Calu3 (cell line): ENCODE results near the gene PAX7. TPM values are rescaled to one million over a fixed set of nuclear protein-coding genes. Genes with fewer than 3 reads are reported as not detected.

Experiments used
- BruUV-seq: library from RNA; stranded (reverse); fragments of 400-500 nt; replicated peaks from 2 replicates; lab custom pipeline; 2021; lab: Mats Ljungman, UMichigan
- CTCF ChIA-PET: fragments of 300-600 bp; sonication (Branson Sonifier 250); formaldehyde crosslinking; loops from one replicate; lab custom pipeline; 2022; ENCODE audit warnings: antibody characterized with exemption; lab: Charles Lee
- DNase-seq: peaks from one replicate; pipeline ENCODE4 v3.0.0; 2022
- H3K27ac Mint-ChIP-seq: one replicate; pipeline ENCODE4 v1.8.0; 2022; ENCODE audit warnings: mixed read lengths; ENCODE audit not compliant: unreplicated experiment
- H3K27me3 Mint-ChIP-seq: one replicate; pipeline ENCODE4 v1.8.0; 2022; ENCODE audit warnings: mixed read lengths; ENCODE audit not compliant: unreplicated experiment
- H3K36me3 Mint-ChIP-seq: one replicate; pipeline ENCODE4 v1.8.0; 2022; ENCODE audit warnings: mild to moderate bottlenecking, moderate library complexity, mixed read lengths; ENCODE audit not compliant: insufficient read depth, unreplicated experiment
- H3K4me1 Mint-ChIP-seq: one replicate; pipeline ENCODE4 v1.8.0; 2022; ENCODE audit warnings: mild to moderate bottlenecking, low read depth, mixed read lengths; ENCODE audit not compliant: unreplicated experiment
- H3K4me3 Mint-ChIP-seq: one replicate; pipeline ENCODE4 v1.8.0; 2022; ENCODE audit warnings: mild to moderate bottlenecking, low read depth, moderate library complexity, mixed read lengths; ENCODE audit not compliant: unreplicated experiment
- H3K9me3 Mint-ChIP-seq: one replicate; pipeline ENCODE4 v1.8.0; 2022; ENCODE audit warnings: low read depth, mixed read lengths; ENCODE audit not compliant: unreplicated experiment
- intact Hi-C: fragments of 100-400 bp; cut with micrococcal nuclease; formaldehyde crosslinking; loops from one replicate; pipeline ENCODE4 v1.10.0; 2022; ENCODE audit not compliant: unreplicated experiment
- total RNA-seq: library from RNA; stranded (reverse); gene quantifications from 2 replicates; pipeline ENCODE4 v1.2.3, GENCODE V29; 2022
- TF ChIP-seq, protein P1 (sequence below): fragments of 200-600 bp; IDR thresholded peaks from one replicate; pipeline ENCODE4 v1.8.0; 2022; ENCODE audit warnings: antibody characterized with exemption; ENCODE audit not compliant: unreplicated experiment

The PAX7 gene
- total RNA-seq, 1 experiment from 2014 or later, result not detected

DNA sequence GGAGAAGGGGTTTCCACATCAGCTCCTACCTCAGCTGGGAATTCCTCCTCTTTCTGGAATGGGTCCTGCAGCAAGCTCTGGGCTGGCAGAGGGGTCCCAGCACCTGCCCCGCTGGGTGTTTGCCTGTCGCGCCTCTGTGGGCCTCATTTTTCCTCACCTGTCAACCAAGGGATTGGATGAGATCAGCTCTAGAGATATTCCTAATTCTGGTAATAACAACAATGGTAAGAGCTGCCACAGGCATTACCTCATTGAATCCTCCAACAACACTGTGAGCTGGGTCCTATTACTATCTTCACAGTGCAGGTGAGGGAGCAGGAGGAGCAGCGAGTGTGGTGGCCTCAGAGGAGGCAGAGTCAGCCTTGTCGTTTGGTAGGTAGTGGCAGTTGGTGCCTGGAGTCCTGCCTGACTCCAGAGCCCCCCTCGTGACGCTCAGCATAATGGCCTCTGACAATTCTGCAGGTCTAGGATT, 23.3 kb upstream of the PAX7 start:
- intact Hi-C loops, result no loop called here
- CTCF ChIA-PET, result no interaction called here
- H3K9me3 Mint-ChIP-seq, result no peaks in the 10 kb centered on the region
- TF ChIP-seq, protein P1, sequence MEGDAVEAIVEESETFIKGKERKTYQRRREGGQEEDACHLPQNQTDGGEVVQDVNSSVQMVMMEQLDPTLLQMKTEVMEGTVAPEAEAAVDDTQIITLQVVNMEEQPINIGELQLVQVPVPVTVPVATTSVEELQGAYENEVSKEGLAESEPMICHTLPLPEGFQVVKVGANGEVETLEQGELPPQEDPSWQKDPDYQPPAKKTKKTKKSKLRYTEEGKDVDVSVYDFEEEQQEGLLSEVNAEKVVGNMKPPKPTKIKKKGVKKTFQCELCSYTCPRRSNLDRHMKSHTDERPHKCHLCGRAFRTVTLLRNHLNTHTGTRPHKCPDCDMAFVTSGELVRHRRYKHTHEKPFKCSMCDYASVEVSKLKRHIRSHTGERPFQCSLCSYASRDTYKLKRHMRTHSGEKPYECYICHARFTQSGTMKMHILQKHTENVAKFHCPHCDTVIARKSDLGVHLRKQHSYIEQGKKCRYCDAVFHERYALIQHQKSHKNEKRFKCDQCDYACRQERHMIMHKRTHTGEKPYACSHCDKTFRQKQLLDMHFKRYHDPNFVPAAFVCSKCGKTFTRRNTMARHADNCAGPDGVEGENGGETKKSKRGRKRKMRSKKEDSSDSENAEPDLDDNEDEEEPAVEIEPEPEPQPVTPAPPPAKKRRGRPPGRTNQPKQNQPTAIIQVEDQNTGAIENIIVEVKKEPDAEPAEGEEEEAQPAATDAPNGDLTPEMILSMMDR, result no peak
- no peaks in the 10 kb centered on the region for H3K4me1 Mint-ChIP-seq
- BruUV-seq, result no TSS peak
- H3K36me3 Mint-ChIP-seq, result no peaks in the 10 kb centered on the region
- H3K27ac Mint-ChIP-seq, result no peak overlapping the region
- peaks cover 27% of the 10 kb centered on the region for H3K27me3 Mint-ChIP-seq
- no peak for DNase-seq
- no peak overlapping the region for H3K4me3 Mint-ChIP-seq

DNA sequence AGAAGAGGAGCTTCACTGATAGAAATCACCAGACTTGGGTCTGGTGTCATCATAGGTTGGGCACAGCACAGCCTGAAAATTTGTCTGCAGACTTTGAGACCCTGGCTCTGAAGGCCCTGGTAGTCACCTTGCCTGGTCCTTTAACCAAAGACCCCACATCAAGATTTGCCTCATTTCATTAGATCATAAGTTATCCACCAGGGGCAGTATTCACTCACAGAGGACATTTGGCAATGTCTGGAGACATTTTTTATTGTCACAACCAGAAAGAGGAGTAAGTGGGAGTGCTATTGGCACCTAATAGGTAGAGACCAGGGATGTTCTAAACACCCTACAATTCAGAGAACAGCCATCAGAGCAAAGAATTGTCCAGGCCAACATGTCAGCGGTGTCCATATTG, 22.1 kb upstream of the PAX7 start:
- Mint-ChIP-seq H3K4me3 (no peak overlapping the region), H3K27me3 (peaks cover 22% of the 10 kb centered on the region), H3K4me1 (no peaks in the 10 kb centered on the region), H3K36me3 (no peaks in the 10 kb centered on the region), H3K9me3 (no peaks in the 10 kb centered on the region), H3K27ac (no peak overlapping the region)
- no peak for DNase-seq
- intact Hi-C loops, result no loop called here
- TF ChIP-seq, protein P1, result no peak
- BruUV-seq, result no TSS peak
- CTCF ChIA-PET, result no interaction called here

DNA sequence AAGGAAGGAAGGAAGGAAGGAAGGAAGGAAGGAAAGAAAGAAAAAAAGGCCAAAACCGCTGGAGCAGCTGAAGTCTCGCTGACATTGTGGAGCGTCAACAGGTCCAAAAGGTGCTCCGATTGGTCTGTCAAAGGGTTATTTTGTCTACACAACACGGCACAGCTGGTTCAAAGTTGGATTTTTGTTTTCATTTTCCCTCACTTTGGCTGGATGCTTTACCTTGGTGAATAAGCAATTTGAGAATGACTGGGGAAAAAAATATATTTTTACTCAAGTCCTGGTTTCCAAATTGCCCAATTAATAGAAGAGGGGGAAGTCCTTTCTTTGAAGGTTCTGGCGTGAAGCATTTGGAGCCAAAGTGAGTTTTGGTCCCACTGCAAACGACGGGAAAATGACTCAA, 19.3 kb upstream of the PAX7 start:
- no peak for DNase-seq
- Mint-ChIP-seq H3K27ac (no peak overlapping the region), H3K36me3 (no peaks in the 10 kb centered on the region), H3K4me3 (no peak overlapping the region), H3K4me1 (no peaks in the 10 kb centered on the region), H3K27me3 (peaks cover 13% of the 10 kb centered on the region), H3K9me3 (no peaks in the 10 kb centered on the region)
- TF ChIP-seq, protein P1, result no peak
- CTCF ChIA-PET, result no interaction called here
- intact Hi-C loops, result no loop called here
- no TSS peak for BruUV-seq

DNA sequence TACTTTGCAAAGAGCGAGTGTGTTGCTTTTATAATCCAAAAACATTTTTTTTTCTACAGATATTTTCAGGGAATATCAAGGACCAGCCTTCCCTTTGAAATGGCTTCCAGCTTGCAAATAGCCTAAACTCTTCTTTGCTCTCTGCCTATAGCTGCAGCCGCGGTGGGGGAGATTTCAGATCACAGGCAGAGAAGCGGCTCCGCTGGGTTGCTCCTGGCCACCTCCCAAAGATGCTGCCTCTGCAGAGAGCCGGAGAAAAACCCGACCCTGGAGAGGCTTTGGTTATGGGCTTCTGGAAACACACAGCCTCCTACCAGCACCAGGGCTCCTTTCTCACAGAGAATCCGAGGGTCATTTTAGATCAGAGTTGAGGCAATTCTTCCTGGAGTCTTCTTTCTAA, 18.6 kb upstream of the PAX7 start:
- Mint-ChIP-seq H3K9me3 (no peaks in the 10 kb centered on the region), H3K4me3 (no peak overlapping the region), H3K27ac (no peak overlapping the region), H3K36me3 (no peaks in the 10 kb centered on the region), H3K27me3 (peaks cover 13% of the 10 kb centered on the region), H3K4me1 (no peaks in the 10 kb centered on the region)
- DNase-seq, result no peak
- TF ChIP-seq, protein P1, result no peak
- no TSS peak for BruUV-seq
- intact Hi-C loops, result no loop called here
- CTCF ChIA-PET, result no interaction called here
